Peyer's patch (tissue), 4 donors: Measurements from ENCODE around the gene TMEM145. TPM values are rescaled to one million over a fixed set of nuclear protein-coding genes. Genes with fewer than 3 reads are reported as not detected.

Experiments
- DNase-seq, 3 donors: peaks; one replicate each; pipeline ENCODE4 v3.0.0-alpha.2; 2017 to 2019
- H3K27ac ChIP-seq, 4 donors: fragments of 200-600 bp; sonication (generic); one replicate each; pipeline ENCODE4 v1.5.1; 2016 to 2019
- H3K27me3 ChIP-seq, 2 donors: fragments of 200-600 bp; sonication (generic); one replicate each; pipeline ENCODE4 v1.5.1; 2019
- H3K36me3 ChIP-seq, 3 donors: fragments of 200-600 bp; sonication (generic); one replicate each; pipeline ENCODE4 v1.5.1; 2016 to 2019
- H3K4me1 ChIP-seq, 4 donors: fragments of 200-600 bp; sonication (generic); one replicate each; pipeline ENCODE4 v1.5.1; 2016 to 2019
- H3K4me3 ChIP-seq, 4 donors: fragments of 200-600 bp; sonication (generic); 1 replicate in 3 of 4; 2 replicates in 1 of 4; pipeline ENCODE4 v1.5.1; 2016 to 2019; ENCODE audit warnings: mild to moderate bottlenecking in 1 of 4
- H3K9me3 ChIP-seq, 4 donors: fragments of 200-600 bp; sonication (generic); one replicate each; pipeline ENCODE4 v1.5.1; 2016 to 2019; ENCODE audit warnings: mild to moderate bottlenecking in 1 of 4
- POLR2A ChIP-seq, 2 donors: fragments of 450-650 bp; IDR thresholded peaks; one replicate each; pipeline ENCODE4 v1.5.1; 2017; ENCODE audit warnings: antibody characterized with exemption in 2 of 2, mild to moderate bottlenecking in 2 of 2, moderate library complexity in 2 of 2
- total RNA-seq, 4 donors: library from RNA; depleted of rRNA; stranded (reverse); fragments of >200 nt; gene quantifications; one replicate each; pipeline ENCODE4 v1.1.0, GENCODE V29; 2016
- TF ChIP-seq, protein P1 (sequence below), 6 experiments: fragments of 450-650 bp in 4 of 6; fragments of 200-600 bp in 2 of 6; sonication (generic) in 1 of 6; IDR thresholded peaks; one replicate each; pipeline ENCODE4 v1.5.1; 2017 to 2019; ENCODE audit warnings: antibody characterized with exemption in 6 of 6, mild to moderate bottlenecking in 3 of 6, moderate library complexity in 1 of 6

The TMEM145 gene
- total RNA-seq, 4 donors from 2014 or later = not detected

DNA sequence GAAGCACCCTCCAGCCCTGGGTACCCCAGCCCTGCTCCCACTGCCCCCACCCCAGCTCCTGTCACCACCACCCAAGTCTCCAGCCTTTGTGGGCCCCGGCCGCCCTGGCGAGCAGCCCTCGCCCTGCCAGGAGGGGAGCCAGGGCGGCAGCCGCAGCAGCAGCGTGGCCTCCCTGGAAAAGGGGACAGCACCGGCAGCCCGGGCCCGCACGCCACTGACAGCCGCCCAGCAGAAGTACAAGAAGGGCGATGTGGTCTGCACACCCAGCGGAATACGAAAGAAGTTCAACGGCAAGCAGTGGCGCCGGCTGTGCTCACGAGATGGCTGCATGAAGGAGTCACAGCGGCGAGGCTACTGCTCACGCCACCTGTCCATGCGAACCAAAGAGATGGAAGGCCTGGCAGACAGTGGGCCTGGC is 40.1 kb upstream of the TMEM145 start:
- TF ChIP-seq, protein P1, sequence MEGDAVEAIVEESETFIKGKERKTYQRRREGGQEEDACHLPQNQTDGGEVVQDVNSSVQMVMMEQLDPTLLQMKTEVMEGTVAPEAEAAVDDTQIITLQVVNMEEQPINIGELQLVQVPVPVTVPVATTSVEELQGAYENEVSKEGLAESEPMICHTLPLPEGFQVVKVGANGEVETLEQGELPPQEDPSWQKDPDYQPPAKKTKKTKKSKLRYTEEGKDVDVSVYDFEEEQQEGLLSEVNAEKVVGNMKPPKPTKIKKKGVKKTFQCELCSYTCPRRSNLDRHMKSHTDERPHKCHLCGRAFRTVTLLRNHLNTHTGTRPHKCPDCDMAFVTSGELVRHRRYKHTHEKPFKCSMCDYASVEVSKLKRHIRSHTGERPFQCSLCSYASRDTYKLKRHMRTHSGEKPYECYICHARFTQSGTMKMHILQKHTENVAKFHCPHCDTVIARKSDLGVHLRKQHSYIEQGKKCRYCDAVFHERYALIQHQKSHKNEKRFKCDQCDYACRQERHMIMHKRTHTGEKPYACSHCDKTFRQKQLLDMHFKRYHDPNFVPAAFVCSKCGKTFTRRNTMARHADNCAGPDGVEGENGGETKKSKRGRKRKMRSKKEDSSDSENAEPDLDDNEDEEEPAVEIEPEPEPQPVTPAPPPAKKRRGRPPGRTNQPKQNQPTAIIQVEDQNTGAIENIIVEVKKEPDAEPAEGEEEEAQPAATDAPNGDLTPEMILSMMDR (IDR thresholded peaks at IDR 0.05) = no peak
- TF ChIP-seq POLR2A (IDR thresholded peaks at IDR 0.05) = no peak
- no peaks in the 10 kb centered on the region for H3K27me3 ChIP-seq
- no peak overlapping the region for H3K27ac ChIP-seq
- no peak overlapping the region for H3K4me3 ChIP-seq
- peak in 1 of 3 donors; percentile 47 for DNase-seq
- H3K9me3 ChIP-seq = no peaks in the 10 kb centered on the region
- H3K36me3 ChIP-seq = peaks cover 0 to 37% (median 0%) of the 10 kb centered on the region in 3 donors
- peaks cover 3 to 36% (median 17%) of the 10 kb centered on the region in 4 donors for H3K4me1 ChIP-seq

DNA sequence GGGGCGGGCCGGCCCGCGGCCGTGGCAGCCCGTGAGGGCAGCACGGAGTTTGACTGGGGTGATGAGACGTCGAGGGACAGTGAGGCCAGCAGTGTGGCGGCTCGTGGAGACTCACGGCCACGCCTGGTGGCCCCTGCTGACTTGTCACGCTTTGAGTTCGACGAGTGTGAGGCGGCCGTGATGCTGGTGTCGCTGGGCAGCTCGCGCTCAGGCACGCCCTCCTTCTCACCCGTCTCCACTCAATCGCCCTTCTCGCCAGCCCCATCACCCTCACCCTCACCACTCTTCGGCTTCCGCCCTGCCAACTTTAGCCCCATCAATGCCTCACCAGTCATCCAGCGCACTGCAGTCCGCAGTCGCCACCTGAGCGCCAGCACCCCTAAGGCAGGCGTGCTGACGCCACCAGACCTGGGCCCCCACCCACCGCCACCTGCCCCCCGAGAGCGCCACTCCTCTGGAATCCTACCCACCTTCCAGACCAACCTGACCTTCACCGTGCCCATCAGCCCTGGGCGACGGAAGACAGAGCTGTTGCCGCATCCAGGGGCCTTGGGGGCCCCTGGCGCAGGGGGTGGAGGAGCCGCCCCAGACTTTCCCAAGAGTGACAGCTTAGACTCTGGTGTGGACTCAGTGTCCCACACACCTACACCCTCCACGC is 39.6 kb upstream of the TMEM145 start:
- H3K36me3 ChIP-seq = peaks cover 0 to 37% (median 0%) of the 10 kb centered on the region in 3 donors
- H3K27me3 ChIP-seq = no peaks in the 10 kb centered on the region
- DNase-seq = peak in 2 of 3 donors; percentile 34 to 45
- TF ChIP-seq, protein P1 (IDR thresholded peaks at IDR 0.05) = no peak
- no peak for TF ChIP-seq POLR2A (IDR thresholded peaks at IDR 0.05)
- peaks cover 3 to 41% (median 17%) of the 10 kb centered on the region in 4 donors for H3K4me1 ChIP-seq
- H3K27ac ChIP-seq = no peak overlapping the region
- H3K4me3 ChIP-seq = no peak overlapping the region
- H3K9me3 ChIP-seq = no peaks in the 10 kb centered on the region

DNA sequence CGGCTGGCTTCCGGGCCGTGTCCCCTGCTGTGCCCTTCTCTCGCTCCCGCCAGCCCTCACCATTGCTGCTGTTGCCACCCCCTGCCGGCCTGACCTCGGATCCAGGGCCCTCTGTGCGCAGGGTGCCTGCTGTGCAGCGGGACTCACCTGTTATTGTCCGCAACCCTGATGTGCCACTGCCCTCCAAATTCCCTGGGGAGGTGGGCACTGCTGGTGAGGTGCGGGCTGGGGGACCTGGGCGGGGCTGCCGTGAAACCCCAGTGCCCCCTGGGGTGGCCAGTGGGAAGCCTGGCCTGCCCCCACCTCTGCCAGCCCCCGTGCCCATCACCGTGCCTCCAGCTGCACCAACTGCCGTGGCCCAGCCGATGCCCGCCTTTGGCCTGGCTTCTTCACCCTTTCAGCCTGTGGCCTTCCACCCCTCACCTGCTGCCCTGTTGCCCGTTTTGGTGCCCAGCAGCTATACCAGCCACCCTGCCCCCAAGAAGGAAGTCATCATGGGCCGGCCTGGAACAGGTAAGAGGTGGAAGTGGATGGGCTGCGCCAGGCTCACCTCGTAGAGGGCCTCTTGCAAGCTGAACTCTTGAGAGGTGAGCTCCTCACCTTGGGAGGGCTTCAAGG is 38.9 kb upstream of the TMEM145 start:
- Histone ChIP-seq H3K4me3 (peak overlapping the region in 1 of 4 donors; percentile 0), H3K9me3 (no peaks in the 10 kb centered on the region), H3K27ac (no peak overlapping the region), H3K27me3 (no peaks in the 10 kb centered on the region), H3K36me3 (peaks cover 0 to 37% (median 0%) of the 10 kb centered on the region in 3 donors), H3K4me1 (peaks cover 10 to 47% (median 21%) of the 10 kb centered on the region in 4 donors)
- TF ChIP-seq, protein P1 (IDR thresholded peaks at IDR 0.05) = no peak
- no peak for TF ChIP-seq POLR2A (IDR thresholded peaks at IDR 0.05)
- DNase-seq = peak in 1 of 3 donors; percentile 39

DNA sequence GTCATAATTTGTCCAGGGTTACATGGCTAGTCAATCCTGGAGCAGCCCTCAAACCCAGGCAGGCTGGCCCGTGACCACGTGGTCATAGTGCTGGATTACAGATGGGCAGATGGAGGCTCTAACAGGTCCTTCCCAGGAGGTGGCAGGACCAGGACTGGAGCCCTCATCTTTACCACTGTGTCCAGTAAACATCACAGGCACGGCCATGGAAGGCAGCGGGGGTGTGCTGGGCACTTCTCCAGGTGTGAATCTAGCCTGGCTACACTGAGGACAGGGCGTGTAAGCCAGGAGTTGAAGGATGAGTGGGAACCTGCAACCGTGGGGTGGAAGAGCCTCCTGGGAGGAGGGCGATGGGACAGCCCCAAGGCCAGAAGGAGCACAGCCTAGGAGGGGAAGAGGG is 38.0 kb upstream of the TMEM145 start:
- H3K27ac ChIP-seq = no peak overlapping the region
- H3K4me3 ChIP-seq = no peak overlapping the region
- peak in 1 of 3 donors; percentile 27 for DNase-seq
- TF ChIP-seq, protein P1 (IDR thresholded peaks at IDR 0.05) = no peak
- no peak for TF ChIP-seq POLR2A (IDR thresholded peaks at IDR 0.05)
- peaks cover 11 to 50% (median 23%) of the 10 kb centered on the region in 4 donors for H3K4me1 ChIP-seq
- H3K36me3 ChIP-seq = peaks cover 0 to 37% (median 0%) of the 10 kb centered on the region in 3 donors
- no peaks in the 10 kb centered on the region for H3K9me3 ChIP-seq
- H3K27me3 ChIP-seq = no peaks in the 10 kb centered on the region

DNA sequence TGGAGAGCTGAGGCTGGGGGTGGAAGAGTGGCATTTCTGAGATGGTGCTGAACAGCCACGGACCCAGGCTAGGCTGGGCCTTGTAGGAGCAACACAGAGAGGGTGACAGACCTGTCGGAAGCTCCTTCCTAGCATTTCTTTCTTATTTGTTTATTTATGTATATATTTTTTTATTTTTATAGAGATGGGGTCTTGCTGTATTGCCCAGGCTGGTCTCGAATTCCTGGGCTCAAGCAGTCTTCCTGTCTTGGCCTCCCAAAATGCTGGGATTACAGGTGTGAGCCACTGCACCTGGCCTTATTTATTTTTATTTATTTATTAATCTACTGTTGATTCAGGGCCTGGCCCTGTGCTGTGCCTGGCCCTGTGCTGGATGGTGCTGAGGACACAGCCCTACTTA is 37.6 kb upstream of the TMEM145 start:
- Histone ChIP-seq H3K27me3 (no peaks in the 10 kb centered on the region), H3K36me3 (peaks cover 0 to 37% (median 0%) of the 10 kb centered on the region in 3 donors), H3K4me1 (peaks cover 11 to 47% (median 20%) of the 10 kb centered on the region in 4 donors), H3K27ac (no peak overlapping the region), H3K9me3 (no peaks in the 10 kb centered on the region), H3K4me3 (no peak overlapping the region)
- DNase-seq = no peak
- no peak for TF ChIP-seq POLR2A (IDR thresholded peaks at IDR 0.05)
- TF ChIP-seq, protein P1 (IDR thresholded peaks at IDR 0.05) = no peak
